SIG-M5 treated with dmso at 0.1 percent for 504 hours (cell line): Measurements from ENCODE around the gene PARD3.

Experiments used
- DNase-seq: peaks from one replicate; lab custom pipeline; 2025; ENCODE audit not compliant: unreplicated experiment; lab: John Stamatoyannopoulos, UW

Gene PARD3

DNA sequence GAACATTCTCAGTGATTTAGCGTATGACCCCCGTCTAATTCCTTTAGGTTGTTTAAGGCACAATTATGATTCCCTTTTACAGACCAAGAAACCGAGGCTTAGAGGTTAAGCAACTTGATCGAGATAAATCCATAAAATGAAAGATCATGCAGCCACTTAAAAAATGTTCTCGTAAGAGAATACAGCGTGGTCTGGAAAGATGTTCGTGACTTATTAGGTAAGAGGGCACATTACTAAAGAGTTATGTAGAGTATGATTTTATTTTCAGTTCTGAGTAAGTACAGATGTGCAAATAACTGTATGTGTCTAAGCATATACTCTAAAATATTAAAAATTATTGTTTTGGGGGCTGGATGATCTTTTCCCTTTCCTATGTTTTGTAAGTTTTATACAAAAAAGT, 575.1 kb downstream of the PARD3 start:
- no peak for DNase-seq

DNA sequence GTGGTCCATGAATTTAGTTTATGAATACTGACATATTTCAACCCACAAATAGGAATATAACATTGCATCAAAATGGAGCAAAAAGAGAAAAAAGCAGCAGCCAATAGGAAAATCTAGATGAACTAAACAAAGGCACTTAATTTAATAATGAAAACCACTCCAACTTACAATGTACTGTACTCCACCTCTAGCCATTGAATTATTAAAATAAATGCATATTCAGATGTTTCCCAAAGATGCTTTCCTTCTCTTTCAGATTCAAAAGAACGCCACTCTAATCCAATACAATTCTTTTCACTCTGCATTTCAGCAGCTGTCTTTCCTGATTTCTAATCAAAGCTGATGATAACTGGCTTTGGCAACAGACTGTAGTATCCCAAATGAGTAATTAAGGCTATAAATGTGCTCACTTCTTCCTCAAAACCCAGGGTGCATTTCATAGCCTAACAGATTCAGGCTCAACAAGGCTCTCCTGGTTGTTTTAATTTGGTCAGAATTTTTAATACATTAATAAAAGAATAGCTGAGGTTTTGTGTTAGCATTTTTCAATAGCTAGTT, 577.1 kb downstream of the PARD3 start:
- DNase-seq, result no peak

- no peak for DNase-seq
Measured at GRCh38 chr10:34236931-34237330, 578.2 kb downstream of the PARD3 start.

DNA sequence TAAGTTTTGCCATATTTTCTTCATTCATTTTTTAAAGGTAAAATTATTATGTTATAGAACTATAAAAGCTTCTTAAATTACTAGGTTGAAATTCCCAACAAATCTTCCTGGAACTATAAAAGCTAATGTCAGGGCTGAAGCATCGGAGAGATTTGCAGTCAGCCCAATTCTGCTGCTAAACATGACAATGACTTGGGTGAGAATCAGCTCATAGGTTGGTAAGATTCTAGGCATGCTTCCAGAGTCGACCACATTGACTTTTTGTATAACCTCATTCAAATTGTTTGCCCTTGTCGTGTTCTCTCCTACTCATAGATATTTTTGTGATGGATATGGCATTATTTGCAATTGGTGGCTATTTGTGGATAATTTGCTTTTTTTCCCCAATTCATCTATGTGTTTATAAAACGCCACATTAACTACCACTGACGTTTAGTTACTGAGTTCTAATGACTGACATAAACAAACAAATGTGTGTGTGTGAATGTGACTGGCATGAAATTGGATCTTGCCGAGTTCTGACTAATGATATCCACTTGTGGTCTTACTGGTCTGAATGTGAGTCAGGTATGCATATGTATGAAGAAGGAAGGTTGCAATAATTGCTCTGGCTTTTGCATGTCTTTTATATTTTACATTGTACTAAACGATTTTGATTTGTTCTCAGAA, 579.8 kb downstream of the PARD3 start:
- no peak for DNase-seq

- no peak for DNase-seq
Measured at GRCh38 chr10:34232481-34232880, 582.6 kb downstream of the PARD3 start.

DNA sequence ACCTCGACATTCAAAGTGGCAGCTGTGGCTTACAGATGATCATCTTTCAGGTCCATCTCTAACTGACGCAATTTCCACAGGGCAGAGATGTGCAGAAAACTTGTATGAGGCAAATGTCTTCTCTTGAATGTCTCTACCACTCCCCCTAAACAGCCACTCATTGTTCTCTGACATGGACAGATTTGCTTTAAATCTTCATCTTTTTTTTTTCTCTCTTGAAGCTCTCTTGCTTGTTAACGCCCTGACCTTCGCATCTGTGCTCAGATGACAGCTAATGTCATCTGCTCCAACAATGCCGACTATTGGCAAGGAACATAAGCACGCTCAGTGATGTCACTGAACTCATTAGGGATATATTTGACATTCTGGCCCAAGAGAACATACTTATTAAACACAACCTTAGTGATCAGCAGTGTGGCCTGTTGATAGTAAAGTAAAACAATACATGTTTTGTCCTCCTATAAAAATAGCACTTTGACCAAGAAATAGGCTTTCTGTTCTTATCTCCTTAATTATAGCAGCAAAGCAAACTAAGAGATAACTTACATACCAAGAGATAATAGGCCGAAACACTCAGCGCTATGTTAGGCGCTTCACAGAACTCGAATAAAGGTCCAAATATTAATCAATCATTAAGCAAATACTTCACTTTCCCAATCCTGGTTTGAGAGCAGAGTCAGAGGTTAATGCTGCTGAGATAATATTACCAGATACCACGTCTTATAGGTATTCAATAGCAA, 583.5 kb downstream of the PARD3 start:
- DNase-seq, result no peak

DNA sequence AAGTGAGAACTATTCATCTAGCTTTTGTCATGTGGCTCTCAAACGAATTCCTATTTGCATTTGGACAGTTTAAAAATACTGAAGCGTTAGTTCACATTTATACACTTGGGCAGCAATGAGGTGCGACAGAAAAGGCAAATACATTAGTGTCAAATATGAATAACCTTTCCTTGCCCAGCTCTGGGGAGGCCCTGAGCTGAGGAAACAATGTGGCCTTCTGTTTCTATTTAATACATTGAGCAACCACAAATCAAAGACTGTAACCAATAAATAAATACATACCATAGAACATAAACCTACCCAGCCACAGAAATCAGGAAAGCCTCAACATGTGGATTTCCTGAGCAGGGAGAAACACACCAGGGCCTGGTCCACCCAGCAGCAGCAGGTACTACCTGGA, 585.2 kb downstream of the PARD3 start:
- no peak for DNase-seq

DNA sequence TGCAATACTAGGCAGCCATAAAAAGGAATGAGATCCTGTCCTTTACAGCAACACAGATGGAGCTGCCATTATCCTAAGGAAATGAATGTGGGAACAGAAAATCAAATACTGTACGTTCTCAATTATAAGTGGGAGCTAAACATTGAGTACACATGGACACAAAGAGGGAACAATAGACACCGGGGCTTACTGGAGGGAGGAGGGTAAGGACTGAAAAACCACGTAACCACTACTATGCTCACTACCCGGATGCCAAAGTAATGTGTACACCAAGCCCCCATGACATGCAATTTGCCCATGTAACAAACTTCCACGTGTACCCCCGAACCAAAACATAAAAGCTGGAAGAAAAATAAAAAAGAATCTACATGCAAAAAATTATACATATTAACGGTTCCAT, 587.0 kb downstream of the PARD3 start:
- no peak for DNase-seq

DNA sequence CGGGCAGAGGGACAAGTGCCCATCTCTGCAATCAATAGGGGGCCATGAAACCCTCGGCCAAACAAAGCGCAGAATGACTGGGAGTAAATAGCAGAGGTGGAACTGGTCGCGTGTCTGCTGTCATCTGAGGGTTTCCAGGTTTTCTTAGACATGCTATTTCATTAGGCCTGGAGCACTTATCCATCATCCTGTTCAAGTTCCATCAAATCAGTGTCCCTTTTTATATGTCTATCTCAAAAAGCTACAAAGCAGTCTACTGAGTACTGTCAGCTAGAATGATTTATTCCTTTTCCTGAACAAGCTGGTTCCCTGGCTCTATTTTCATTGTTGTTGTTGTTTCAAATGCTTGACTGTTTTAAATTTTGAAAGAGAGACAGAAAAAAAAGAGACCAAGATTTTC, 590.5 kb downstream of the PARD3 start:
- no peak for DNase-seq

DNA sequence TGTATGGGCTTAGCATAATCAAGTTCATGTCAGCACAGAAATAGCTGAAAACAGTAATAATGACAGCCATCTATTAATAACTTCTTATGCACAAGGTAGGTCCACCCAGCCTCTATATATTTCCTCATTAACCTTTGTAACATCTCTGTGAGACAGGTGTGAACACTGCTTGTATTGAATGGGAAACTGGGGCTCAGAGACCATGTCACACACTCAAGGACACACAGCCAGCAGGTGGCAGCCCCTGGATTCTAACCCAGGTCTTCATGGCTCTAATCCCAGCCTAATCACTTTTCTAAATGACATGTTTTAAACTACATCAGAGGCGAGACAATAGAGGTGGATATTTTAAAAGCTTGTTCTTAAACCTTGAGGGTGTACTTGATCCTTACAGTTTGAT, 591.4 kb downstream of the PARD3 start:
- no peak for DNase-seq

DNA sequence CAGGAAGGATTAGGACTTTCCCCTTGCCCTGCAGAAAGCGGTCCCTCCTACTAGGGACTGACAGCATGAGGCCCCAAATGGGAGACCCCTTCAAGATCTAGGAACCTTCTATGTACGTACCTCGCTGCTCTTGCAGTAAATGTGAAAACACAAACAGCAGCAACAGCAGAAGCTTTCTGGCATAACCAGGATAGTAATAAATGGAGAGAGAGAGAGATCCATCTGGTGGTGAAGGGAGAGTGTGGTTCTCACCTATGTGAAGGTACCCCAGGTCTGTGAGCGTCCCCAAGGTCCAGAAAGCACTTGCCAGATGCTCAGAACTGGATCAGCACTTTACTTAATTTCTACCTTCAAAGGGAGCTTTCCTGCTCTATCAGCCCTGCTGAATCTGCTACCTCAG, 592.7 kb downstream of the PARD3 start:
- no peak for DNase-seq

- DNase-seq, result no peak
Measured at GRCh38 chr10:34219753-34220548, 595.1 kb downstream of the PARD3 start.

- peak; percentile 44 for DNase-seq
Measured at GRCh38 chr10:34217524-34217923, 597.6 kb downstream of the PARD3 start.

GRCh38 chr10:34216348-34216945, 598.6 kb downstream of the PARD3 start:
- no peak for DNase-seq

GRCh38 chr10:34213805-34214197, 601.3 kb downstream of the PARD3 start:
- no peak for DNase-seq

DNA sequence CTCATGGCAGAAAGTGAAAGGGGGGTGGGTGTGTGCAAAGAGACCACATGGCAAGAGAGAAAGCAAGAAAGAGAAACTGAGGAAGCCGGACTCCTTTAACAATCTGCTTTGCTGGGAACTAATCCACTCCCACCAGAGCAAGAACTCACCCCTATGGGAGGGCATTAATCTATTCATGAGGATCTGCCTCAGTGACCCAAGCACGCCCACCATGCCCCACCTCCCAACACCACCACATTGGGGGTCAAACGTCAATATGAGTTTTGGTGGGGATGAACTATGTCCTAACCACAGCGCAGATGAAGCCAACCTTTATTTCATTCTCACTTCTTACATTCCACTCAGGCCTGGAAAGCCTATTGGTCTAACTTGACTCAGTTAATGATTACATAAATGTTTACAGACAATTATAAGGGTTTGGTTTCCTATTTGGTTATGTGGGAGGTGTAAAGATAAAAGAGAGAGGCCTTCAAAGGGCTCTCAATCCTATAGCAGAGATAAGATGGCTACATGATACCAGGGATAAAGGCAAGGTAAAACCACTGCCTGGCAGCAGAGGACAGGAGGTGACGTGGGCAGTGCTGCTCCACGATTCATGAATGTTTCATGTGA, 601.8 kb downstream of the PARD3 start:
- no peak for DNase-seq

DNA sequence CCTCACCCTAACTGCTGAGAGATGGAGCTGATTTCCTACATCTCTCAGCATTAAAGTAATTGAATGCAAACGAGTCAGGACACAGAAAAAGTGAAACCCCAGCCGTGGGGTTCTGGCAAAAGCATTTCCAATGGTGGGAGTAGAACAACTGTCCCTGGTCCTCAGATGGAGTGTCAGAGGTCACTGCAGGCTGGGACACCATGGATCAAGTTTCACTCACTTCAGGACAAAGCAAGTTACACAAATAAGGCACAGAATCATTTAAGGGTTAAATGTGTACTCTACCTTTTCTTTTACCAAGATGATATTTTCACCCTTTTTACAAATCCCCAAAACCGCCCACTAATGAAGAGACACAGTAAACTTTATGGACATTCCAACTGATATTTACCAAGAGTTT, 607.8 kb downstream of the PARD3 start:
- no peak for DNase-seq

- DNase-seq, result no peak
Measured at GRCh38 chr10:34206935-34207268, 608.2 kb downstream of the PARD3 start.

DNA sequence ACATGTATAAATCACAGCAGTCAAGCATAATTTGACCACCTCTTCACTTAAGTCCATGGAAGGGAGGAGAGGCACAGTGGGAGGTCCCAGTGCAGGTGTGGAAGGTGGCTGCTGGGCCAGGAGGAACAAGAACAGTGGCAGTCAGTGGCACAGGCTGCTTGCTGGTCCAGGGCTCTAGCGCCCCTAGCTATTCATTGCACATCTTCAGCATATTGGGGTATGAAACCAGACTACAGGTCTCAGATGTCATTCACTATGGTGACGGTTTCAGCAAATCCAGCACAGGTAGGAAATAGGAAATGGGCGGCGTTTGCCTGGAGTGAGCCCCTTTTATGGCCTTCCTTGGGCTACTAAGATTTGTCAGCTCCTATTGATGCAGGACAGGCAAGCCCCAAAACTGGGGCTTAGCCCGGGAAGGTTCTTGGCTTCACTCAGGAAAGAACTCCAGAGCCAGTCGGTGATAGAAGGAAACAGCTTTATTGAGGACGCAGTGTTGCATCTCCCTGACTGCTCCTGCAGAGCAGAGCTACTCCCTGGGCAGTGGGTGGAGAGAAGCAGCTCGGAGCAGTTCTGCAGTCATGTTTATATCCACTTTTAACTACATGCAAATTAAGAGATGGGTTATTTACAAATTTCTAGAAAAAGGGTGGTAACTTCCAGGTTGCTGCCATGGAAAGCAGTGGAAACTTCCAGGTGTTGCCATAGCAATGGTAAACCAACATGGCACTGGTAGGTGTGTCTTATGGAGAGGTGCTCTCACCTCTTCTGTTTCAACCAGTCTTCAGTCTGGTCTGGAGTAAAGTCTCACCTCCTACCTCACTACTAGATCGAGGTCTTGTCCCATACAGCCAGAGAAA, 608.8 kb downstream of the PARD3 start:
- DNase-seq, result no peak

DNA sequence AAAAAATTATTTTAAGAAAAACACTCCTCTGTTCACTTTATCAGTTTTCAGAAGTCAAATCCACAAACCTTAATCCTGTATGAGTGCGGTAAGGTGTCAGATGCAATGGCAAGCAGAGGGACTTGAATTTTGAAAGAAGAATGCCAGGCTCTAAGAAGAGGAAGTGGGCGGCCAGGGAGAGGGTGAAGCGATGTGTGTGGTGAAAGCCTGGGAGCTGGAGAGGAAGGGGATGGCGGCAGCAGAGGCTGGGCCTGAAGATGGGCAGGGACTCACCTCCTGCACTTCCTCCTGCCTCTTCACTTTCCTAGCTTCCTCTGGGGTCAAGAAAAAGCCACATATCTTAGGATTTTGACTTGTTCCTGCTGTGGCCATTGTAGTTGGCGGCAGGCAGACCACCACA, 609.6 kb downstream of the PARD3 start:
- peak; percentile 54 for DNase-seq
